Natural killer cell (primary cell): ENCODE data around the gene PUSL1. TPM values are rescaled to one million over a fixed set of nuclear protein-coding genes. Genes with fewer than 3 reads are reported as not detected.

ENCODE experiments used
- ATAC-seq, 3 donors: fragments of 150-1000 bp in 2 of 3; fragments of 200-7000 bp in 1 of 3; cut with Tn5 transposase; 1 replicate in 1 of 3; 2 replicates in 2 of 3; pipeline ENCODE4 v1.10.0; 2021; ENCODE audit warnings: mild to moderate bottlenecking in 2 of 3, moderate library complexity in 2 of 3
- DNase-seq, 2 donors: peaks; one replicate each; pipeline versions ENCODE4 v3.0.0 to v3.0.0-alpha.2; 2013 to 2021; ENCODE audit warnings: mixed read lengths in 1 of 2
- H3K27ac ChIP-seq: one replicate; pipeline ENCODE4 v1.5.1; 2013; ENCODE audit warnings: mild to moderate bottlenecking, low read length
- H3K27me3 ChIP-seq: one replicate; pipeline ENCODE4 v1.6.1; 2013; ENCODE audit warnings: low read length; ENCODE audit not compliant: control insufficient read depth, insufficient read depth
- H3K36me3 ChIP-seq: one replicate; pipeline ENCODE4 v1.6.1; 2013; ENCODE audit warnings: low read length; ENCODE audit not compliant: control insufficient read depth, insufficient read depth
- H3K4me1 ChIP-seq: one replicate; pipeline ENCODE4 v1.6.1; 2013; ENCODE audit warnings: low read length; ENCODE audit not compliant: control insufficient read depth, insufficient read depth
- H3K4me3 ChIP-seq: one replicate; pipeline ENCODE4 v1.5.1; 2013; ENCODE audit warnings: low read length
- H3K9me3 ChIP-seq: one replicate; pipeline ENCODE4 v1.6.1; 2013; ENCODE audit warnings: low read length; ENCODE audit not compliant: control insufficient read depth, insufficient read depth
- H3K27ac Mint-ChIP-seq, 2 donors: one replicate each; pipeline ENCODE4 v1.8.0; 2022; ENCODE audit warnings: mild to moderate bottlenecking in 2 of 2, mixed read lengths in 2 of 2, moderate library complexity in 1 of 2
- H3K27me3 Mint-ChIP-seq, 2 donors: one replicate each; pipeline ENCODE4 v1.8.0; 2022; ENCODE audit warnings: low read depth in 2 of 2, mixed read lengths in 2 of 2
- H3K36me3 Mint-ChIP-seq: one replicate; pipeline ENCODE4 v1.8.0; 2022; ENCODE audit warnings: mixed read lengths
- H3K4me1 Mint-ChIP-seq, 2 donors: one replicate each; pipeline ENCODE4 v1.8.0; 2022; ENCODE audit warnings: mixed read lengths in 2 of 2
- H3K4me3 Mint-ChIP-seq: one replicate; pipeline ENCODE4 v1.8.0; 2022; ENCODE audit warnings: mild to moderate bottlenecking, moderate library complexity, mixed read lengths
- H3K9me3 Mint-ChIP-seq, 2 donors: one replicate each; pipeline ENCODE4 v1.8.0; 2022; ENCODE audit warnings: mixed read lengths in 2 of 2
- CTCF ChIP-seq: fragments of 200-600 bp; IDR thresholded peaks from one replicate; pipeline ENCODE4 v1.8.0; 2022; ENCODE audit warnings: antibody characterized with exemption
- WGBS: methylation state at CpG from one replicate; pipeline ENCODE4 v1.1.7; 2013; ENCODE audit warnings: missing lambda C conversion rate; ENCODE audit not compliant: insufficient coverage; 5-methylcytosine and 5-hydroxymethylcytosine counted together
- intact Hi-C: fragments of 100-400 bp; cut with micrococcal nuclease; formaldehyde crosslinking; loops from one replicate; pipeline ENCODE4 v1.14.2; 2022
- total RNA-seq, 4 donors: library from RNA; stranded (reverse); fragments of 120-200 nt in 1 of 4; gene quantifications; one replicate each; pipeline versions ENCODE4 v1.2.3 to v1.2.4, GENCODE V29; 2013 to 2022

PUSL1 gene
- total RNA-seq, 3 donors from 2014 or later (not counting 1 experiment from before 2014, with no cell fraction given): 11.1 to 13.0 (median 12.9) TPM

- H3K27me3 Mint-ChIP-seq: no peaks in the 10 kb centered on the region
- TF ChIP-seq CTCF: no peak
- H3K4me1 Mint-ChIP-seq: no peaks in the 10 kb centered on the region
- Histone ChIP-seq H3K27ac (no peak overlapping the region), H3K36me3 (no peaks in the 10 kb centered on the region), H3K4me1 (peaks cover 3% of the 10 kb centered on the region), H3K9me3 (no peaks in the 10 kb centered on the region), H3K4me3 (no peak overlapping the region), H3K27me3 (no peaks in the 10 kb centered on the region)
- no peak overlapping the region for H3K27ac Mint-ChIP-seq
- WGBS: 92% methylated on average over 28 of the region's 32 CpGs
- no peaks in the 10 kb centered on the region for H3K36me3 Mint-ChIP-seq
- intact Hi-C loops: no loop called here
- DNase-seq (no peak), ATAC-seq (no peak)
- H3K9me3 Mint-ChIP-seq: no peaks in the 10 kb centered on the region
- no peak overlapping the region for H3K4me3 Mint-ChIP-seq
These were observed 23.9 kb upstream of the PUSL1 start for GRCh38 chr1:1284221-1285101.

GRCh38 chr1:1285102-1285571 is 23.3 kb upstream of the PUSL1 start:
- Mint-ChIP-seq H3K27ac (no peak overlapping the region), H3K9me3 (no peaks in the 10 kb centered on the region), H3K27me3 (peaks cover 0 to 2% of the 10 kb centered on the region in 2 donors), H3K4me1 (peaks cover 0 to 3% of the 10 kb centered on the region in 2 donors), H3K4me3 (no peak overlapping the region), H3K36me3 (no peaks in the 10 kb centered on the region)
- 93% methylated on average over 22 of the region's 22 CpGs for WGBS
- Histone ChIP-seq H3K27me3 (no peaks in the 10 kb centered on the region), H3K36me3 (no peaks in the 10 kb centered on the region), H3K4me1 (peaks cover 3% of the 10 kb centered on the region), H3K4me3 (no peak overlapping the region), H3K27ac (no peak overlapping the region), H3K9me3 (no peaks in the 10 kb centered on the region)
- no peak for TF ChIP-seq CTCF
- intact Hi-C loops: no loop called here
- no peak for ATAC-seq
- DNase-seq: no peak

GRCh38 chr1:1285611-1286311 is 22.6 kb upstream of the PUSL1 start:
- H3K4me1 ChIP-seq: peaks cover 3% of the 10 kb centered on the region
- WGBS: 78% methylated on average over 36 of the region's 37 CpGs
- no peaks in the 10 kb centered on the region for H3K27me3 ChIP-seq
- DNase-seq (no peak), ATAC-seq (no peak)
- Mint-ChIP-seq H3K27me3 (peaks cover 0 to 3% of the 10 kb centered on the region in 2 donors), H3K4me3 (no peak overlapping the region), H3K36me3 (no peaks in the 10 kb centered on the region), H3K27ac (no peak overlapping the region), H3K9me3 (no peaks in the 10 kb centered on the region), H3K4me1 (peaks cover 0 to 5% of the 10 kb centered on the region in 2 donors)
- no peak for TF ChIP-seq CTCF
- no peak overlapping the region for H3K4me3 ChIP-seq
- no peak overlapping the region for H3K27ac ChIP-seq
- H3K36me3 ChIP-seq: no peaks in the 10 kb centered on the region
- intact Hi-C loops: no loop called here
- H3K9me3 ChIP-seq: no peaks in the 10 kb centered on the region
